ENCODE data around the gene RARG. TPM values are rescaled to one million over a fixed set of nuclear protein-coding genes. Genes with fewer than 3 reads are reported as not detected.
"Not testable (repeated sequence)": the region's sequence is repeated elsewhere in the genome, so short reads cannot be mapped to it uniquely, and the experiment has no call there.

The RARG gene
- total RNA-seq, 1 experiment from 2014 or later: 11.8 TPM

DNA sequence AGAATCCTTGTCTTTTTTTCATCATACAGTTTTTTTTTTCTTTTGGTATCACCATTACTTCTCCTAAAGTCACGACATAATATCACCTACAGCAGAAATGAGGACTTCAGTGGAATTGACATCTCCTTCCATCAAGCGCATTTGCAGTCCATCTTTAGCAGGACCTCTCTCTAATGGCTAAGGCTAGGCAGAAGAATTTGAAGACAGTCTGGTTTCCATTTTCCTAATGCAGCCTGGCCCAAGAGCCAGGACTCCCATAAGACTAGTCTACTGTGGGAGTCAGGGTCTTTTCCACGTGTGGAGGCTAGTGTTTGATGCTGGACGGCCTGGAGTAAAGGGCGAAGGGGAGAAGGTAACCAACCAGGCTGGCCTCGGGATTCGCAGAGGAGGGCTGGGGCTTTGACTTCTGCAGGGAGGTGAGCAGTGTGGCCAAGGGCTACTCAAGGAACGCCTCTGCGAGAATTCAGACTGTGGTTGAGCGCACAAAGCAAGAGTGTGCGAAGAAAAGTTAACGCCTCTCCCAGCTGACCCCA is 52.3 kb downstream of the RARG start:
- Mint-ChIP-seq H3K27me3 (ENCODE audit: insufficient read depth, unreplicated experiment) (no peaks in the 10 kb centered on the region), H3K27ac (ENCODE audit: unreplicated experiment) (peak overlapping the region; percentile 85), H3K4me3 (ENCODE audit: unreplicated experiment) (peak overlapping the region; percentile 83), H3K4me1 (ENCODE audit: low read depth, unreplicated experiment) (peaks cover 29% of the 10 kb centered on the region), H3K36me3 (ENCODE audit: insufficient read depth, unreplicated experiment) (peaks cover 31% of the 10 kb centered on the region), H3K9me3 (ENCODE audit: unreplicated experiment) (no peaks in the 10 kb centered on the region)
- Histone ChIP-seq H3K9me3 (no peaks in the 10 kb centered on the region), H3K36me3 (ENCODE audit: control insufficient read depth, insufficient read depth, low read length) (peaks cover 8% of the 10 kb centered on the region), H3K27me3 (replicated peaks; ENCODE audit: control insufficient read depth, insufficient read depth, low read length) (no peaks in the 10 kb centered on the region), H3K4me1 (peaks cover 27% of the 10 kb centered on the region), H3K4me3 (ENCODE audit: low read depth, low read length) (peak overlapping the region; percentile 71)
- no peak for TF ChIP-seq CTCF (IDR thresholded peaks at IDR 0.05; ENCODE audit: insufficient read depth in 1 of 2, low read depth in 1 of 2, low read length in 1 of 2, severe bottlenecking in 1 of 2, unreplicated experiment in 1 of 2)
- intact Hi-C loops (cut with micrococcal nuclease; ENCODE audit: unreplicated experiment): no loop called here
- ChIA-PET POLR2A (interaction anchor here (0.5 to 2.0 kb wide), 9 partner anchors 8 to 1218 kb away, joined by 3 to 14 read pairs (median 7); partner anchors contain the start of genes AAAS, PFDN5, SOAT2 and SPRYD3), CTCF (interaction anchor here (0.6 to 2.0 kb wide), 7 partner anchors 95 to 1202 kb away, joined by 3 to 17 read pairs (median 4); partner anchors contain the start of genes AAAS, EIF4B and SPRYD3)
- BruUV-seq (replicated peaks): TSS peak; percentile 77
- peak in 1 of 2 experiments; percentile 45 for DNase-seq

GRCh38 chr12:53178803-53179202 is 53.2 kb downstream of the RARG start:
- H3K27me3 Mint-ChIP-seq (ENCODE audit: insufficient read depth, unreplicated experiment); intact Hi-C loops (cut with micrococcal nuclease; ENCODE audit: unreplicated experiment); H3K9me3 ChIP-seq; POLR2A ChIA-PET; H3K36me3 ChIP-seq (ENCODE audit: control insufficient read depth, insufficient read depth, low read length); BruUV-seq (replicated peaks); H3K27ac Mint-ChIP-seq (ENCODE audit: unreplicated experiment); H3K4me3 ChIP-seq (ENCODE audit: low read depth, low read length); DNase-seq; H3K9me3 Mint-ChIP-seq (ENCODE audit: unreplicated experiment); CTCF ChIA-PET; H3K27me3 ChIP-seq (replicated peaks; ENCODE audit: control insufficient read depth, insufficient read depth, low read length): not testable (repeated sequence)
- Mint-ChIP-seq H3K4me3 (ENCODE audit: unreplicated experiment) (peak overlapping the region; percentile 83), H3K36me3 (ENCODE audit: insufficient read depth, unreplicated experiment) (peaks cover 26% of the 10 kb centered on the region), H3K4me1 (ENCODE audit: low read depth, unreplicated experiment) (peaks cover 31% of the 10 kb centered on the region)
- H3K4me1 ChIP-seq: peaks cover 32% of the 10 kb centered on the region

- H3K27me3 ChIP-seq (replicated peaks; ENCODE audit: control insufficient read depth, insufficient read depth, low read length); H3K36me3 ChIP-seq (ENCODE audit: control insufficient read depth, insufficient read depth, low read length); POLR2A ChIA-PET; H3K9me3 ChIP-seq; CTCF ChIA-PET; BruUV-seq (replicated peaks); H3K27ac Mint-ChIP-seq (ENCODE audit: unreplicated experiment); H3K27me3 Mint-ChIP-seq (ENCODE audit: insufficient read depth, unreplicated experiment); H3K4me3 ChIP-seq (ENCODE audit: low read depth, low read length); H3K9me3 Mint-ChIP-seq (ENCODE audit: unreplicated experiment); intact Hi-C loops (cut with micrococcal nuclease; ENCODE audit: unreplicated experiment); DNase-seq; H3K4me3 Mint-ChIP-seq (ENCODE audit: unreplicated experiment): not testable (repeated sequence)
- H3K4me1 ChIP-seq: peaks cover 24% of the 10 kb centered on the region
- Mint-ChIP-seq H3K36me3 (ENCODE audit: insufficient read depth, unreplicated experiment) (peaks cover 26% of the 10 kb centered on the region), H3K4me1 (ENCODE audit: low read depth, unreplicated experiment) (peaks cover 26% of the 10 kb centered on the region)
Observed at GRCh38 chr12:53177447-53177846, 54.6 kb downstream of the RARG start.

- no peak overlapping the region for H3K27ac Mint-ChIP-seq (ENCODE audit: unreplicated experiment)
- Histone ChIP-seq H3K4me1 (peaks cover 20% of the 10 kb centered on the region), H3K4me3 (ENCODE audit: low read depth, low read length) (no peak overlapping the region), H3K27me3 (replicated peaks; ENCODE audit: control insufficient read depth, insufficient read depth, low read length) (no peaks in the 10 kb centered on the region), H3K9me3 (no peaks in the 10 kb centered on the region), H3K36me3 (ENCODE audit: control insufficient read depth, insufficient read depth, low read length) (peaks cover under 1% of the 10 kb centered on the region; the same call in 1 of the 2 replicates)
- no peaks in the 10 kb centered on the region for H3K9me3 Mint-ChIP-seq (ENCODE audit: unreplicated experiment)
- no peak overlapping the region for H3K4me3 Mint-ChIP-seq (ENCODE audit: unreplicated experiment)
- H3K36me3 Mint-ChIP-seq (ENCODE audit: insufficient read depth, unreplicated experiment): peaks cover 19% of the 10 kb centered on the region
- H3K27me3 Mint-ChIP-seq (ENCODE audit: insufficient read depth, unreplicated experiment): no peaks in the 10 kb centered on the region
- TF ChIP-seq CTCF (IDR thresholded peaks at IDR 0.05; ENCODE audit: insufficient read depth in 1 of 2, low read depth in 1 of 2, low read length in 1 of 2, severe bottlenecking in 1 of 2, unreplicated experiment in 1 of 2): no peak
- intact Hi-C loops (cut with micrococcal nuclease; ENCODE audit: unreplicated experiment): no loop called here
- ChIA-PET POLR2A (no interaction called here), CTCF (no interaction called here)
- H3K4me1 Mint-ChIP-seq (ENCODE audit: low read depth, unreplicated experiment): peaks cover 19% of the 10 kb centered on the region
- no peak for DNase-seq
- BruUV-seq (replicated peaks): no TSS peak
Observed at GRCh38 chr12:53176750-53177149, 55.3 kb downstream of the RARG start.
